ENCODE results near the gene FAHD2A. TPM values are rescaled to one million over a fixed set of nuclear protein-coding genes. Genes with fewer than 3 reads are reported as not detected.

Gene FAHD2A
- total RNA-seq, 1 experiment from 2014 or later = 52.7 TPM

Other genes starting within 250 kb of the FAHD2A start
- 8.2 and 8.9 TPM in 2 replicates for gene ZNF514, start 242.9 kb upstream of the FAHD2A start, total RNA-seq (2014; rRNA removed; shearing (Covaris generic))
- gene ZNF2, start 236.9 kb upstream of the FAHD2A start, total RNA-seq (2014; rRNA removed; shearing (Covaris generic)) = 4.2 and 4.8 TPM in 2 replicates
- 1.9 TPM in 2 replicates for gene ZNF892, start 195.2 kb upstream of the FAHD2A start, total RNA-seq (2014; rRNA removed; shearing (Covaris generic))
- 9.2 TPM in 1 of 2 replicates, not detected in the other for gene PROM2, start 128.3 kb upstream of the FAHD2A start, total RNA-seq (2014; rRNA removed; shearing (Covaris generic))
- 0.47 TPM in 1 of 2 replicates, not detected in the other for gene KCNIP3, start 105.4 kb upstream of the FAHD2A start, total RNA-seq (2014; rRNA removed; shearing (Covaris generic))
- gene TRIM43B, start 82.0 kb downstream of the FAHD2A start, total RNA-seq (2014; rRNA removed; shearing (Covaris generic)) = not detected in 2 replicates
- not detected in 2 replicates for gene TRIM43, start 189.3 kb downstream of the FAHD2A start, total RNA-seq (2014; rRNA removed; shearing (Covaris generic))